A673 (cell line): ENCODE results near the gene ITPA.
A peak's percentile ranks its signal among the peaks of the same experiment; 100 is the strongest.

Source experiments
- CTCF ChIP-seq: fragments of 300-800, 200-600 bp; sonication (generic); conservative IDR thresholded peaks from 2 replicates; pipeline ENCODE4 v1.5.1; 2017; ENCODE audit warnings: low read depth, mild to moderate bottlenecking, antibody characterized with exemption, low read length, moderate library complexity, mixed read lengths
- EZH2 ChIP-seq: fragments of 200-600 bp; sonication (generic); IDR thresholded peaks from 2 replicates; pipeline ENCODE4 v1.6.1; 2017; ENCODE audit warnings: borderline replicate concordance, low read depth, mild to moderate bottlenecking, mixed read lengths, antibody characterized with exemption, low read length; ENCODE audit not compliant: poor library complexity, severe bottlenecking

GRCh38 chr20:3237958-3238615, 28.8 kb downstream of the ITPA start:
- TF ChIP-seq CTCF (no peak), EZH2 (peak; percentile 35)
